ENCODE data around the gene TXLNG. TPM values are rescaled to one million over a fixed set of nuclear protein-coding genes. Genes with fewer than 3 reads are reported as not detected.
A peak's percentile ranks its signal among the peaks of the same experiment; 100 is the strongest.
"Not testable (repeated sequence)": the region's sequence is repeated elsewhere in the genome, so short reads cannot be mapped to it uniquely, and the experiment has no call there.

TXLNG gene
- total RNA-seq, 6 donors from 2014 or later = 8.1 to 23.5 (median 12.6) TPM

- DNase-seq (no peak), ATAC-seq (ENCODE audit: low FRiP score in 2 of 2) (no peak)
- TF ChIP-seq EP300 (IDR thresholded peaks at IDR 0.05) (no peak), POLR2A (IDR thresholded peaks at IDR 0.05) (no peak), POLR2AphosphoS5 (IDR thresholded peaks at IDR 0.05) (no peak)
- TF ChIP-seq, protein P1, sequence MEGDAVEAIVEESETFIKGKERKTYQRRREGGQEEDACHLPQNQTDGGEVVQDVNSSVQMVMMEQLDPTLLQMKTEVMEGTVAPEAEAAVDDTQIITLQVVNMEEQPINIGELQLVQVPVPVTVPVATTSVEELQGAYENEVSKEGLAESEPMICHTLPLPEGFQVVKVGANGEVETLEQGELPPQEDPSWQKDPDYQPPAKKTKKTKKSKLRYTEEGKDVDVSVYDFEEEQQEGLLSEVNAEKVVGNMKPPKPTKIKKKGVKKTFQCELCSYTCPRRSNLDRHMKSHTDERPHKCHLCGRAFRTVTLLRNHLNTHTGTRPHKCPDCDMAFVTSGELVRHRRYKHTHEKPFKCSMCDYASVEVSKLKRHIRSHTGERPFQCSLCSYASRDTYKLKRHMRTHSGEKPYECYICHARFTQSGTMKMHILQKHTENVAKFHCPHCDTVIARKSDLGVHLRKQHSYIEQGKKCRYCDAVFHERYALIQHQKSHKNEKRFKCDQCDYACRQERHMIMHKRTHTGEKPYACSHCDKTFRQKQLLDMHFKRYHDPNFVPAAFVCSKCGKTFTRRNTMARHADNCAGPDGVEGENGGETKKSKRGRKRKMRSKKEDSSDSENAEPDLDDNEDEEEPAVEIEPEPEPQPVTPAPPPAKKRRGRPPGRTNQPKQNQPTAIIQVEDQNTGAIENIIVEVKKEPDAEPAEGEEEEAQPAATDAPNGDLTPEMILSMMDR (IDR thresholded peaks at IDR 0.05) = no peak
- WGBS, 2 donors = 92 to 95% methylated on average over 14 to 17 of the region's 17 CpGs
- Histone ChIP-seq H3K4me3 (no peak overlapping the region), H3K36me3 (no peaks in the 10 kb centered on the region), H3K27me3 (no peaks in the 10 kb centered on the region), H3K4me1 (peaks cover 0 to 20% (median 0%) of the 10 kb centered on the region in 4 donors), H3K9me3 (no peaks in the 10 kb centered on the region), H3K27ac (no peak overlapping the region)
These were observed 2.8 kb upstream of the TXLNG start for GRCh38 chrX:16783452-16783851.

GRCh38 chrX:16784440-16784839 is 1.8 kb upstream of the TXLNG start:
- H3K4me3 ChIP-seq; ATAC-seq (ENCODE audit: low FRiP score in 2 of 2); H3K27me3 ChIP-seq; DNase-seq; H3K9me3 ChIP-seq; H3K27ac ChIP-seq; H3K36me3 ChIP-seq: not testable (repeated sequence)
- H3K4me1 ChIP-seq = peaks cover 0 to 20% (median 0%) of the 10 kb centered on the region in 4 donors
- 81 to 84% methylated on average over 18 of the region's 18 CpGs for WGBS, 2 donors

GRCh38 chrX:16785247-16786138 is 773 bp upstream of the TXLNG start:
- TF ChIP-seq POLR2AphosphoS5 (IDR thresholded peaks at IDR 0.05) (no peak), EP300 (IDR thresholded peaks at IDR 0.05) (no peak), POLR2A (IDR thresholded peaks at IDR 0.05) (no peak)
- TF ChIP-seq, protein P1 (IDR thresholded peaks at IDR 0.05) = no peak
- no peak for ATAC-seq (ENCODE audit: low FRiP score in 2 of 2)
- peaks cover 0 to under 1% (median 0%) of the 10 kb centered on the region in 4 donors for H3K36me3 ChIP-seq
- peak overlapping the region in 2 of 4 donors; percentile 56 to 90 for H3K27ac ChIP-seq
- H3K4me3 ChIP-seq = peak overlapping the region; percentile 29 to 87 (median 70)
- no peaks in the 10 kb centered on the region for H3K9me3 ChIP-seq
- 15 to 36% methylated on average over 12 to 39 of the region's 39 CpGs for WGBS, 2 donors
- peaks cover 0 to 20% (median 0%) of the 10 kb centered on the region in 4 donors for H3K4me1 ChIP-seq
- H3K27me3 ChIP-seq = no peaks in the 10 kb centered on the region
- DNase-seq = peak in 1 of 2 donors; percentile 45

- TF ChIP-seq, protein P1 (IDR thresholded peaks at IDR 0.05) = no peak
- TF ChIP-seq EP300 (IDR thresholded peaks at IDR 0.05) = no peak
- peak in 1 of 4 donors; percentile 8 for TF ChIP-seq POLR2A (IDR thresholded peaks at IDR 0.05)
- peak in 1 of 2 donors; percentile 13 for TF ChIP-seq POLR2AphosphoS5 (IDR thresholded peaks at IDR 0.05)
- peaks cover 0 to 15% (median 0%) of the 10 kb centered on the region in 4 donors for H3K36me3 ChIP-seq
- H3K4me3 ChIP-seq = peak overlapping the region; percentile 70 to 96 (median 79)
- 7 to 13% methylated on average over 13 to 17 of the region's 73 CpGs for WGBS, 2 donors
- H3K27me3 ChIP-seq = no peaks in the 10 kb centered on the region
- peaks cover 0 to 20% (median 0%) of the 10 kb centered on the region in 4 donors for H3K4me1 ChIP-seq
- peak overlapping the region; percentile 86 to 92 (median 90) for H3K27ac ChIP-seq
- ATAC-seq (ENCODE audit: low FRiP score in 2 of 2) (peak in 1 of 2 donors; percentile 56), DNase-seq (peak; percentile 39 to 85)
- no peaks in the 10 kb centered on the region for H3K9me3 ChIP-seq
These were observed 797 bp downstream of the TXLNG start for GRCh38 chrX:16786791-16787735.

DNA sequence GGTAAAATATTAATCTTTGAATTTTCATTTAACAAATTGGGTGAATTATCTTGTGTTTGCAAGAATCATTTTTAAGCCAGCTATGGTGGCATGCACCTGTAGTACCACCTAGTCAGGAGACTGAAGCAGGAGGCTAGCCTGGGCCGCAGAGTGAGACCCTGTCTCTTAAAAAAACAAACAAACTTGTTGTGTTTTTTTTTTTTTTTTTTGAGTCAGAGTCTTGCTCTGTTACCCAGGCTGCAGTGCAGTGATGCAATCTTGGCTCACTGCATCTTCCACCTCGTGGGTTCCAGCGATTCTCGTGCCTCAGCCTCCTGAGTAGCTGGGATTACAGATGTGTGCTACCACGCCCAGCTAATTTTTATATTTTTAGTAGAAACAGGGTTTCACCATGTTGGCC is 2.2 kb downstream of the TXLNG start:
- no peak overlapping the region for H3K4me3 ChIP-seq
- H3K27ac ChIP-seq = no peak overlapping the region
- peaks cover 0 to 20% (median 0%) of the 10 kb centered on the region in 4 donors for H3K36me3 ChIP-seq
- H3K4me1 ChIP-seq = peaks cover 0 to 20% (median 0%) of the 10 kb centered on the region in 4 donors
- TF ChIP-seq POLR2A (IDR thresholded peaks at IDR 0.05) (no peak), EP300 (IDR thresholded peaks at IDR 0.05) (no peak)
- no peaks in the 10 kb centered on the region for H3K9me3 ChIP-seq
- WGBS, 2 donors = 63 to 66% methylated on average over 5 of the region's 5 CpGs
- peak in 1 of 2 donors; percentile 28 for DNase-seq
- H3K27me3 ChIP-seq = no peaks in the 10 kb centered on the region
- no peak for ATAC-seq (ENCODE audit: low FRiP score in 2 of 2)

Data from upper lobe of left lung (tissue), 6 donors.